Right atrium auricular region (tissue), 2 donors: ENCODE data around the gene EWSR1. TPM values are rescaled to one million over a fixed set of nuclear protein-coding genes. Genes with fewer than 3 reads are reported as not detected.

Experiments used
- DNase-seq: peaks from one replicate; pipeline ENCODE4 v3.0.0-alpha.2; 2019; ENCODE audit warnings: low spot score
- H3K27ac ChIP-seq, 2 donors: fragments of 200-600 bp; sonication (generic); 1 replicate in 1 of 2; 2 replicates in 1 of 2; pipeline ENCODE4 v1.5.1; 2016 to 2019
- H3K27me3 ChIP-seq, 2 donors: fragments of 200-600 bp; sonication (generic); one replicate each; pipeline versions ENCODE4 v1.5.1 to v1.6.0; 2017 to 2019
- H3K36me3 ChIP-seq: fragments of 200-600 bp; sonication (generic); one replicate; pipeline ENCODE4 v1.5.1; 2016
- H3K4me1 ChIP-seq, 2 donors: fragments of 200-600 bp; sonication (generic); one replicate each; pipeline versions ENCODE4 v1.5.1 to v1.6.0; 2017 to 2019
- H3K4me3 ChIP-seq, 2 donors: fragments of 200-600 bp; sonication (generic); 1 replicate in 1 of 2; 2 replicates in 1 of 2; pipeline ENCODE4 v1.5.1; 2017 to 2019; ENCODE audit warnings: mild to moderate bottlenecking in 1 of 2, moderate library complexity in 1 of 2
- H3K9me3 ChIP-seq, 2 donors: fragments of 200-600 bp; sonication (generic); one replicate each; pipeline ENCODE4 v1.5.1; 2019
- total RNA-seq, 2 donors: library from RNA; depleted of rRNA; stranded (reverse); fragments of >200 nt; gene quantifications; one replicate each; pipeline ENCODE4 v1.1.0, GENCODE V29; 2016
- TF ChIP-seq, protein P1 (sequence below), 2 donors: fragments of 200-600 bp; sonication (generic); IDR thresholded peaks; one replicate each; pipeline ENCODE4 v1.5.1; 2019; ENCODE audit warnings: antibody characterized with exemption in 2 of 2

EWSR1 gene
- total RNA-seq, 2 donors from 2014 or later, result 153 to 179 TPM

DNA sequence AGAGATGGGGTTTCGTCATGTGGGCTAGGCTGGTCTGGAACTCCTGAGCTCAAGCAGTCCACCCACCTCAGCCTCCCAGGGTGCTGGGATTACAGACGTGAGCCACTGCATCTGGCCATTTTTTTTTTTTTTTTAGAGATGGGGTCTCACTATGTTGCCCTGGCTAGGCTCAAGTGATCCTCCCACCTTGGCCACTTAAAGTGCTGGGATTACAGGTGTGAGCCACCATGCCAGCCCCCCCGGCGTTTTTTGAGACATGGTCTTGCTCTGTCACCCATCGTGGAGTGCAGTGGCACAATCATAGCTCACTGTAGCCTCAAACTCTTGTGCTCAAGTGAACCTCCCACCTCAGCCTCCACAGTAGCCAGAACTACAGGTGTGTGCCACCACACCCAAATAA lies 16.8 kb upstream of the EWSR1 start:
- no peaks in the 10 kb centered on the region for H3K4me1 ChIP-seq
- H3K4me3 ChIP-seq, result no peak overlapping the region
- H3K36me3 ChIP-seq, result no peaks in the 10 kb centered on the region
- DNase-seq, result peak; percentile 47
- no peaks in the 10 kb centered on the region for H3K27me3 ChIP-seq
- TF ChIP-seq, protein P1, sequence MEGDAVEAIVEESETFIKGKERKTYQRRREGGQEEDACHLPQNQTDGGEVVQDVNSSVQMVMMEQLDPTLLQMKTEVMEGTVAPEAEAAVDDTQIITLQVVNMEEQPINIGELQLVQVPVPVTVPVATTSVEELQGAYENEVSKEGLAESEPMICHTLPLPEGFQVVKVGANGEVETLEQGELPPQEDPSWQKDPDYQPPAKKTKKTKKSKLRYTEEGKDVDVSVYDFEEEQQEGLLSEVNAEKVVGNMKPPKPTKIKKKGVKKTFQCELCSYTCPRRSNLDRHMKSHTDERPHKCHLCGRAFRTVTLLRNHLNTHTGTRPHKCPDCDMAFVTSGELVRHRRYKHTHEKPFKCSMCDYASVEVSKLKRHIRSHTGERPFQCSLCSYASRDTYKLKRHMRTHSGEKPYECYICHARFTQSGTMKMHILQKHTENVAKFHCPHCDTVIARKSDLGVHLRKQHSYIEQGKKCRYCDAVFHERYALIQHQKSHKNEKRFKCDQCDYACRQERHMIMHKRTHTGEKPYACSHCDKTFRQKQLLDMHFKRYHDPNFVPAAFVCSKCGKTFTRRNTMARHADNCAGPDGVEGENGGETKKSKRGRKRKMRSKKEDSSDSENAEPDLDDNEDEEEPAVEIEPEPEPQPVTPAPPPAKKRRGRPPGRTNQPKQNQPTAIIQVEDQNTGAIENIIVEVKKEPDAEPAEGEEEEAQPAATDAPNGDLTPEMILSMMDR (IDR thresholded peaks at IDR 0.05), result no peak
- no peaks in the 10 kb centered on the region for H3K9me3 ChIP-seq
- no peak overlapping the region for H3K27ac ChIP-seq

DNA sequence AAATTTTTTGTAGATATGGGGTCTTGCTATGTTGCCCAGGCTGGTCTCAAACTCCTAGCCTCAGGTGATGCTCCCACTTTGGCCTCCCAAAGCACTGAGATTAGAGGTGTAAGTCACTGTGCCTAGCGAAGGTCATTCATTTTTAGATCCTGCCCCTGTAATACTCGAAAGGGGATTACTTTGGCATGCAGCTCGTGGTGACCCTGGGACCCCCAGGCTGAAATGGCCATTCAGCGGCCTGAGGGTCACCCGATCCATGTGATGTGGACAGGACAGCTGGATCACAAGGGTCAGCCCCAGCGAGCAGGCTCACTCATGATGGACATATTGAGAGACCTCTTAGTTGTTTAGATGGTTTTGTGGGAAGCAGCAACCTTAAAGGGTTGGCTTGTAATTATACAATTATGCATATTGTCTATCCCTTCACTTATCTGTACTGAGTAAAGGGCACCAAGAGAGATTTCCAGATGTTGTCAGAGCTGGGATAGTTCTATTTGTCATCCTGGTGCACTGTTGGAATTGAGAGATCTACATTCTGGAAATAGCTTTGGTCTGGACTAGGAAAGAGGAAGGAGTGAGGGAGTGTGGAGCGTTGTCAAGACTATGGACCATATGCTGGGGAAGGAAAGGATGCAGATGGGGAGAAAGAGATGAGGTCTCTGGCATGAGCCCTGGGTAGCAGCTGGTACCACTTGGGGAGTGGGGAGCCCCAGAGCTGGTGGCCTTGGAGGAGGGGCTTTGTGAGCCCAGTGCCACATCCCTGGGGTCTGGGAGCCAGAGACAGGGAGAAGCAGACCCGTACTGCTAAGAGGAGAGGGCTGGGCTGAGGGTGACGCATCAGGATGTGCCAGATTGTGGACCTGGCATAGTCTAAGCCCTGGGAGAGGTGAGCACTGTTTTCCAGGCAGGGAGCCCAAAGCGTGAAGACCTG lies 15.8 kb upstream of the EWSR1 start:
- no peaks in the 10 kb centered on the region for H3K27me3 ChIP-seq
- TF ChIP-seq, protein P1 (IDR thresholded peaks at IDR 0.05), result no peak
- no peaks in the 10 kb centered on the region for H3K36me3 ChIP-seq
- peak; percentile 30 for DNase-seq
- no peak overlapping the region for H3K4me3 ChIP-seq
- no peaks in the 10 kb centered on the region for H3K9me3 ChIP-seq
- H3K27ac ChIP-seq, result no peak overlapping the region
- H3K4me1 ChIP-seq, result no peaks in the 10 kb centered on the region

DNA sequence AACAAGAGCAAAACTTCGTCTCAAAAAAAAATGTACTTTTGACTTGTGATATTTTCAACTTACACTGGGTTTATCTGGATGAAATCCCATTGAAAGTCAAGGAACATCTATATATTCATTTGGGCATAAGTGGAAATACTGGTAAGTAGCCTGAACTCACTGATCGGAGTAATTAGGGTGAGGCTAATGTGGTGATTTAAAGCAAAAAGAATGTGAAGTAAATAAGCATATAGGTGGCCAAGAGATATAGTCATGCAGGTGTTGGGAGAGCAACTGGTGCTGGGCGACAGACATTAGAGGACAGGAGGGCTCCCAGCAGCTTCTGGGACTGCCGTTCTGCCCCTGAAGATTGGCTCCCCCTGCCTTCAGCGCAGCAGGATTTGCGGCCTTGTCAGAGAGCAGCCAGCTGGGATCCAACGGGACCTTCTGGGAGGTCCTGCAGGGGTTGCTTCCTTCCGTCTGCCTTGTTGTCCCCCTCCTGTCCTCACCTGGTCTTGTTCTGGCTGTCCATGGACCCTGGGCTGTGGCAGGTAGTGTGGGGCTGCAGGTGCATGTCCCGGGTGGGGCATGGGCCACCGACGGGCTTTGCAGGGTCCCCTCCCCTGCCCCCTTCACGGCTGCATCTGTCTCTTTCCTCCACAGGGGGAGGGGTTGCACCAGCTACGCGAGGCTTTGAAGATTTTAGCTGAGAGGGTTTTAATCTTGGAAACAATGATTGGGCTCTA lies 14.3 kb upstream of the EWSR1 start:
- no peaks in the 10 kb centered on the region for H3K27me3 ChIP-seq
- no peaks in the 10 kb centered on the region for H3K36me3 ChIP-seq
- no peaks in the 10 kb centered on the region for H3K4me1 ChIP-seq
- H3K9me3 ChIP-seq, result no peaks in the 10 kb centered on the region
- TF ChIP-seq, protein P1 (IDR thresholded peaks at IDR 0.05), result no peak
- no peak overlapping the region for H3K27ac ChIP-seq
- H3K4me3 ChIP-seq, result no peak overlapping the region
- DNase-seq, result peak; percentile 47

DNA sequence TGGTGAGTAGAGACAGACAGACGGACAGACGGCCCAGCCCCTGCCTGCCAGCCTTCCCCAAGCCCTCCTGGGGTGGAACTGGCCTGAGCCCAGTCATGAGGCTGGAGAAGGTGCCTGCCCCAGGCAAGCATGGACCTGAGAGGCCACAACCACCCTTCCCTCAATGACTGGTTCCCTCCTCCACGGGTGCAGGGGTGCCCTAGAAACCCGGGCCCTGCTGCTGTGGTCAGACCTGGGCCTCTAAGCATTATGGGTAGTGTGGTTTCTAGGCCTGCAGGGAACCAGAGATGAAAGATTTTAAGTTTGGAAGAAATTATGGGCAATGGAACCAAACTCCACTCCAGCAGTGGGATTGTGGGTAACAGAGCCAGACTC lies 13.8 kb upstream of the EWSR1 start:
- DNase-seq, result no peak

DNA sequence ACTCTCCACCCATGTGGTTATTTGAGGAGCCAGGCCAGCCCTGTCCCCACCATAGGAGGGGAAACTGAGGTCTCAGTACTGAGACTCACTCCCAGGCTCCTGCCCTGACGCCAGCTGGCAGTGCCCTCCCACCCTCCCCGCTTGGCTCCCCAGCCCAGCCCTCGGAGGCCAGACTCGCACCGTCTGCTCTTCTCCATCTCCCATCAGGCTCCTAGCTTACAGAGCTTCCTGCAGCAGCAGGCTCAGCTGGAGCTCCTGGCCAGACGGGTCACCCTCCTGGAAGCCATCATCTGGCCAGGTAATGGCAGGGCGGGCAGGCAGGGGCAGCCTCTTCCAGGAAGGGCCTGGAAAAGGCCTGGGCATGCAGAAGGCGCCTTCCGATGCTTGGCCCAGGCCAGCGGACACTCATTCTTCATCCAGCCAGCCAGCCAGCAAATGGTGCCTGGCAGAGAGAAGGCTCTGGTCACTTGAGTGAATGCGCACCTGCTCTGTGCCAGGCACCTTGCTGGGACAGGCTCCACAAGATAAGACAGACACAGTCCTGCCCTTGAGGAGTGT lies 12.9 kb upstream of the EWSR1 start:
- H3K27ac ChIP-seq, result no peak overlapping the region
- H3K27me3 ChIP-seq, result no peaks in the 10 kb centered on the region
- DNase-seq, result no peak
- H3K36me3 ChIP-seq, result peaks cover 9% of the 10 kb centered on the region
- TF ChIP-seq, protein P1 (IDR thresholded peaks at IDR 0.05), result no peak
- no peaks in the 10 kb centered on the region for H3K4me1 ChIP-seq
- no peak overlapping the region for H3K4me3 ChIP-seq
- no peaks in the 10 kb centered on the region for H3K9me3 ChIP-seq

More for the DNA sequence above, 13.8 kb upstream of the EWSR1 start:
- no peak overlapping the region for H3K27ac ChIP-seq
- peaks cover 2% of the 10 kb centered on the region for H3K36me3 ChIP-seq
- no peaks in the 10 kb centered on the region for H3K27me3 ChIP-seq
- no peaks in the 10 kb centered on the region for H3K9me3 ChIP-seq
- H3K4me1 ChIP-seq, result no peaks in the 10 kb centered on the region
- TF ChIP-seq, protein P1 (IDR thresholded peaks at IDR 0.05), result no peak
- H3K4me3 ChIP-seq, result no peak overlapping the region
